GM18870 (cell line): Measurements from ENCODE around the gene EVC.

ENCODE experiments used
- ATAC-seq: cut with Tn5 transposase; IDR thresholded peaks from one replicate; pipeline ENCODE4 v1.9.1; 2021; ENCODE audit warnings: moderate library complexity; ENCODE audit not compliant: unreplicated experiment

The EVC gene

DNA sequence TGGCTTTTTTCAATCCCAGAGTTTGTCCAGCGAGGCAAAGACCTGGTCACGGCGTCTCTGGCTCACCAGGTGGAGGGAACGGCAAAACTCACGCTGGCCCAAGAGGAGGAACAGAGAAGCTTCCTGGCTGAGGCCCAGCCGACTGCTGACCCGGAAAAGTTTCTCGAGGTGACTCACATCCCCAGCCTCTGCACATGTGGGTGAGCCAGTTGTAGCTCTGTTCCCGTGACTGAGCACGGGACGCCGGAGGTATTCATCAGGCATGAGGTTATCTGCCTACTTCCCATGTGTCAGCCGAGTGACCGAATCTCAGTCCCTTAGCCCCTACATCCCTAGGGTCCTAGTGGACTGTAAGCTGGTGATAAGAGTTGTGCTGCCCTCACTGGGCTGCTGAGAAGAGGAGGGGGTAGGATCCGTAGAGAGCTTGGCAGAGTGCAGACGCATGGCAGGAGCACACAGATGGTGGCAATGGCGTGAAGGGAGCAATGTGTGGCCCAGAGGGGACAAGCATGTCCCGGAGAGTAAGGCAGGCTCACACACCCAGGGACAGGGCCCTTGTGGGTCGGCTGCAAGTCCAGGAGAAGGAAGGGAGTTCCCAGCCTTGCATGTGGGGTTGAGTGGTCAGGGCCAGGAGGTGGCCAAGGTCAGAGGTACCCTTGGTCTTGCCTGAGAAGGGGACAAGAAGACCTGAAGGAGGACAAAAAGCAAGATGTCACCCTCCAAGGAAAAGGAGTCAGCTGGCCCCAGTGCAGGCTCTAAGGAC lies 42.9 kb downstream of the EVC start:
- no peak for ATAC-seq

DNA sequence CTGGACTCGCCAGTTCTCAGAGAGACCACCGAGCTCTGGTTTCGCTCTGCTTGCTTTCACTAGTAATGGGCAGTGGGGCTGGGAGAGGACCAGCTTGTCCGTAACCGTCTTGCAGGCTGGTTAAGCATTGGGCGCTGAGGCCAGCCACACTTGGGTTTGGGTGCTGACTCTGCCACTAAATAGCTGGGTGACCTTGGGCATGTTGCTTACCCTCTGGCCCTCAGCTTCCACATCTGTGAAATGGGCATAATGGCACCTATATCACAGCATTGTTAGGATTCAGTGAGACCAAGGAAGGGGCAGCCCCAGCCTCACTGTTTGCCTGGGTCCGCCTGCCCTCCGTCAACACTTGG lies 43.5 kb downstream of the EVC start:
- ATAC-seq: no peak

DNA sequence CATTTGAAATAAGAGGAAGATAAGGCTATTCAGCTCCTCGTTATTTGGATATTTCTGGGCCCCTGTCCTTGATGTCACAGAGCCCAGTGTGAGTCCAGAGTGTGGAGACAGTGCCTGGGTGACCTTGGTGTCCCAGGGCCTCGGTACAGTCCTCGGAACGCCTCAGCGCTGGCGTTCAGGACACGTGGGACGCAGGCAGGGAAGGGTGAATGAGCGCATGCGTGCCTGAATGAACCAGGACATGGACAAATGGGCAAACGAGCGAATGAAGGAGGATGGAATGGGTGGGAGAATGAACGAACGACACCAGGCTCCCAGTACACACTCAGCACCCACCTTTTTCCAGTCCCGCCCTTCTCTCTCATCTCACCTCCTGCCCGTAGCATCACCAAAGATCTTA lies 44.2 kb downstream of the EVC start:
- ATAC-seq: no peak

DNA sequence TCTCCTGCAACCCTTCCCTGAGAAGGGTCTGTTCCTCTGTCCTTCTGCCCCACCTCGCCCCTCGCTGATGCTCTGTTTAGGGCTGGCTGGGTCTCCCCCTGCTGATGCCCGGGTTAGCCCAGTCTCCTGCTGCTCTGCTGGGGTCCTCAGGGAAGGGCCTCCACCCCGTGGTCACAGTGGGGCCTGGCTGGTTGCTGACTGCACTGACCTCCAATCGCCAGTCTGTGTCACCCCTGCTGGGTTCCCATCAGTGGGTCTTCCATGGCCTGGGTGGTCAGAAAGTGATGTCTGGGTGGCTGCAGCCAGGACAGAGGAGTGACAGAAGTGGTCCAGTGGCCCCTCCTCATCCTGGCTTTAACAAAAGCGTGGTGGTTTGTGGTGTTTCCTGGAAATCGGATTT lies 44.7 kb downstream of the EVC start:
- no peak for ATAC-seq

DNA sequence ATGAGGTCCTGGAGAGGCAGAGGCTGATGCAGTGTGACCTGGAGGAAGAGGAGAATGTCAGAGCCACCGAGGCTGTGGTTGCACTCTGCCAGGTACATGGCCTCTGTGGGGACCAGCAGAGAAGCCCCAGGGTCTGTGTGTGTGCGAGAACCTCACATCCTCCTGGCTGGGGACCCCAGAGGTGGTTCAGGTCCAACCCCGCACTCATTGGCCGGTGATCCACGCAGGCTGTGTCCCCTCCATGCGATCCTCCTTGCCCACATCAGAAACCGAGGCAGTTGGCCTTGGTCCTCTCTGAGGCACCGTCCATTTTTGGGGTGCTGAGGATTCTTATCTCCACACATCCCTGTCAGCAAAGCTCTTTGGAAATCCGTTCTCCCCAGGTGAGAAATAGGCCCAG lies 45.3 kb downstream of the EVC start:
- ATAC-seq: no peak

DNA sequence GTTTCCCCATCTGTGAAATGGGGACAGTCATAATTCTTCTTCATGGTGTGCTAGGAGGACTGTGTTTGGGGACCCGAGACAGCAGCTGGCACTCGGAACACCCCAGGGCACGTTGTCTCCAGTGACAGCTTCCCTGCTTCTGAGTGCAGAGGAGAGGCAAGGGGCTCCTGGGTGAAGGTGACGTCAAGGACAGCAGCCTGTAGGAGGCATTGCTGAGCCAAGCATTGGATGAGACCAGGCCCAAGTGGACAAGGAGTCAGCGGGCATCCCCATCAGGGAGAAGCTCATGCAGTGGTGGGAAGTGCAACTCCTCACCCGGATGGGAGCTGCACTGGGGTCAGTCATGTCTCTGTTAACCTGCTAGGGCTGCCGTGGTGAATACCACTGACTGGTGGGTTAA lies 46.1 kb downstream of the EVC start:
- ATAC-seq: no peak

DNA sequence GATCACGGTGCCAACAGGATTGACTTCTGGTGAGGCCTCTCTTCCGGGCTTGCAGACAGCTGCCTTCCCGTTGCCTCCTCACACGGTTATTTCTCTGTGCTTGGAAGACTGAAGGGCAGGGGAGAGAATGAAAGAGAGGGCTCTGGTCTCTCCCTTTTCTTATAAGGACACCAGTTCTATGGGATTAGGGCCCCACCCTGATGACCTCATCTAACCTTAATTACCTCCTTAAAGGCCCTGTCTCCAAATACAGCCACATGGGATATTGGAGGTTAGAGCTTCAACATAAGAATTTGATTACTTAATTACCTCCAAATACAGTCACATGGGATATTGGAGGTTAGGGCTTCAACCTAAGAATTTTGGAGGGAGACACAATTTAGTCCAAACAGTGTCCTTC lies 46.5 kb downstream of the EVC start:
- ATAC-seq: no peak

DNA sequence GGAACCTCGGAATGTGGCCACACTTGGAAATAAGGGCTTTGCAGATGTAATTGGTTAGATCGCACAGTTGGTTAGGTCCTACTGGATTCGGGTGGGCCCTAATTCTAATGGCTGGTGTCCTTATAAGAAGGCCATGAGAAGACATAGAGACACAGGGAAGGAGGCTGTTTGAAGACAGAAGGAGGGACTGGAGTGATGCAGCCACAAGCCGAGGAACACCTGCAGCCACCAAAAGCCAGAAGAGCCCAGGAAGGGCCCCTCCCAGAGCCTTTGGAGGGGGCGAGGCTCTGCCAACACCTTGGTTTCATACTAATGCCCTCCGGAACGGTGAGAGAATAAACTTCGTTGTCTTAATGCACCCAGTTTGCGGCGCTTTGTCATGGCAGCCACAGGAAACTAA lies 47.0 kb downstream of the EVC start:
- ATAC-seq: no peak

DNA sequence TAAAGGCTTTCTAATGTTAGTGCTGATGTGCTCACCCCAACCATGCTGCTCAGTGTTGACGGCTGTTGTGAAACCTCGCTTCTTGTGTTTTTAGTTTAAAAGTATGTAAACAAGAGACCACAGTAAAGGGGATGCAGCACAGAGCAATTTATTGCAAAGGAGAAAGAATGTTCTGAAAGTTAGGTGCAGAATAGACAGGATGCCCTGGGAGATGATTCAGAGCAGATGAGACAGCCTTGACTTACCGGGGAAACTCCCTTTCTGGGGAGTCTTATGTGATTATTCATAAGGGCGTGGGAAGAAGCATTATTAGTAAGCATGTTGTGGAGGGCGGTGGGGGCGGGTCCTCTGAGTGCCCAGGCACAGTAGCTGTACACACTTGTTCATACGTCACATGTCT lies 47.7 kb downstream of the EVC start:
- ATAC-seq: peak; percentile 61

DNA sequence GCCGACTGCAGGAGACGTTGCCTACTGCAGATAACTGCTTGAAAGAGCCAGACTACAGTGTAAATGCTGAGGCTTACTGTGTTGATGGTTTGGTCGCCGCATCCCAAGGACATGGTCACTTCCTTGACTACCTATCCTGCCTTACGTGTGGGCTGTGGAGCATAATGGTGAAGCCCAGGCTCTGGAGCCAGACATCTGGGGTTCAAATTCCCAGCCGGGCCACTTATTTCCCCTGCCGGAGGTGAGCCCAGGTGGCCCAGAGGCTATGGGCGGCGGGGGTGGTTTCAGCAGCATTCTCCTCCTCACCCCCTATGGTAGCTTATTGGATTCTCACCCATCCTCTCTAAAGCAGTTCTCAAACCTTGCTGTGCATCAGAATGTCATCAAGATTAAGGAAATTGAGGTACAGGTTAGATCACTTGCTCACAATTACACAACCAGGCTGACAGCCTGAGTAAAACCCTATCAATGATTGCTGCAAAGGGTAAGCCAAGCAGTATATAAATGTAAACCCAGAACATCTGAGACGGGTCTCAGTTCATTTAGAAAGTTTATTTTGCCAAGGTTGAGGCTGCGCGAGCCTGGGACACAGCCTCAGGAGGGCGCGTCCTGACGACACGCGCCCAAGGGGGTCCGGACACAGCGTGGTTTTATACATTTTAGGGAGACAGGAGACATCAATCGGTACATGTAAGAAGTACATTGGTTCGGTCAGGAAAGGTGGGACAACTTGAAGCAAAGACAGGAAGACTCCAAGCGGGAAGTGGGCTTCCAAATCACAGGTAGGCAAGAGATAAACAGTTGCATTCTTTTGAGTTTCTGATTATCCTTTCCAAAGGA lies 48.5 kb downstream of the EVC start:
- no peak for ATAC-seq

DNA sequence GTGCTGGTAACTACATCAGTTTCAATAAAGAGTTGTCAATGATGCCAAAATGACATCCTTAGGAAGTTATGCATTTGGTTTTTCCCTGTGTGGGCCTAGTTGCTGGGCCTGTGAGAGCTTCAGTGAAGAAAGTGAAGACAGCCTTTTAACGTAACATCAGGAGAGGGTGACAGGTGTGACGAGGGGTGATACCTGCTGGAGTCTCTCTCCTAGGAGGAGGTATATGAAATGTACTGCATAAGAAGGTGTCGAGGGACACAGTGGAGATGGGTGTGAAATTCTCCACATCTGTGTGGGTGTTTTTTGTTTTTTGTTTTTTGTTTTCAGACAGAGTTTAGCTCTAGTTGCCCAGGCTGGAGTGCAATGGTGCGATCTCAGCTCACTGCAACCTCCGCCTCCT lies 49.2 kb downstream of the EVC start:
- ATAC-seq: no peak

DNA sequence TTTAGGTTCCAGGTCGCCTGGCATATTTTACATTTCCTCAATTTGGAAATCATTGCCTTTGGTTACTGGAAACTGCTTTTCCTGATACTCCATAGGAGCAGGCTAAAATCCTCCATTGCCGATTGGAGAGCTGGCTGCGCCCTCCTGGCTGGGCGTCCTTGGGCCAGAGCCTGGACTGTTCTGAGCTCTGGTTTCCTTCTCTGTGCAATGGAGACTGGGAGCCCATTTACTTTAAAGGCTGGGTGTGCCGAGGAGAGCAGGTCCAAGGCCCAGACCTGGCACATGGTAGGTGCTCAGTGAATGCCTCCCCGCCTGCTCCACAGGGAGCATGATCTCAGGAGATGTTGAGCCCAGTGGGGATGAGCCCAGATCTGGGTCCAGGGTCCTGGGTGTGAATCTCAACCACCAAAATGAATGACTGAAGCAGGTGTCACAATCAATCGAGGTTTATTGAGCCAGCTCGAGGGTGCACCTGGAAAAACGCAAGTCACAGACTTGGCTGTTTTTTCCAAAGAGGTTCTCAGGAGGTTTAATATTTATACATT lies 50.0 kb downstream of the EVC start:
- no peak for ATAC-seq

DNA sequence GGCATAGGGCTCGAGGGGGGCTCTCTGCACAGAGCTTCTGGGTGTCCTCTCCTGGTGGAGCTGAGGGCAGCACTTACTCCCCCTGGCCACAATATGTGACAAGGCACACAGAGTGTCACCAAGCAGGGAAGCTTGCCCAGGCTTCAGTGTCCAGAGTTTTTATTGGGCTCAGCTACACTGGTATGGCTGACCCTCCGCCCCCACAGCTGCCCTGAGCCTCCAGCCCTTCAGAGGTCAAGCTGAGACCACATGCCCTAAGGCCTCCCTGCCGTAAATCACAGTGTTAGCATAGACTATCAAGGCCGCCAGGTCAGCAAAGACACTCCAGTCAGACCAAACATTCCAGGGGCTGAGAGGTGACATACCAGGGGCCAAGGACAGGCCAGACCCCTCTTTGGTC lies 59.0 kb downstream of the EVC start:
- ATAC-seq: no peak

DNA sequence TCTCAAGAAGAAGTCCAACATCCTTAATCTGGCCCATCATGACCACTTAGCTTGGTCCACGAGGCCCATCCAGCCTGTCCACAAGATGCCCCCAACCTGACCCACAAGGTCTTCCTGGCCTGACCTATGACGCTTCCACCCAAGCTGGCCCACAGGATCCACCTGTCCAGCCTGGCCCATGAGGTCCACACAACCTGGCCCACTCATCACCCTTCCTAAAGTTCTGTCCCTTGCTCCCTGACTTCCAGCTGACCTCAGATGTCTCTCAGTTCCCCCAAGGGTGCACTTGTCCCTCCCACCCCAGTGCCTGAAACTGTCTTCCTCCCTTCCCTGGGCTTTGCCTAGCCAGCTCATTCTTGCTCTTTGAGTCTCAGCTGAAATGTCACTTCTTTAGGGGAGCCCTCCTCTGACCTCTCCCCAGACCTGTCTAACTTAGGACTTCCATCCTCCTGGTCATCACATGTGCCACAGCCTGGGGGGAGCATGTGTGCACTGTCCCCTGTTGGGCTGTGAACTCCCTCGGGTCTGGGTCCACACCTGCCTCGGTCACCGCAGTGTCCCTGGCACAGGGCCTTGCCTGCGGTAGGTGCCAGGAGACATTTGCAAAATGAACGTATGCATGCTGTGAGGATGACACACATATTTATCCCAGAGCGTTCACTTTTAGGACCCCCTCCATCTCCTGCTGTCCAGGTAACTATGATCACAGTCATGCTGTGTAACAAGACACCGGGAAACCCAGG lies 61.7 kb downstream of the EVC start:
- ATAC-seq: no peak

DNA sequence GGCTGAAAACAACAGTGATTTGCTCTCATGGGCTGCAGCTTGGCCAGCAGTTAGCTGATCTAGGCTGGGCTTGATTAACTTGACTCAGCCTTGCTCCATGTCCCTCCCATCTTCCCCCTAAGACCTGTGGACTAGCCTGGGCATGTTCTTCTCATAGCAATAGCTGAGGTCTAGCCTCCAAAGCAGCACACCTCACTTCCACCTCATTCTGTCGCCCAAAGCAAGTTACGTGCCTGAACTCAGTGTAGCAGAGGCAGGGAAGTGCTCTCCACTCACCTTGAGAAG lies 62.2 kb downstream of the EVC start:
- ATAC-seq: no peak

DNA sequence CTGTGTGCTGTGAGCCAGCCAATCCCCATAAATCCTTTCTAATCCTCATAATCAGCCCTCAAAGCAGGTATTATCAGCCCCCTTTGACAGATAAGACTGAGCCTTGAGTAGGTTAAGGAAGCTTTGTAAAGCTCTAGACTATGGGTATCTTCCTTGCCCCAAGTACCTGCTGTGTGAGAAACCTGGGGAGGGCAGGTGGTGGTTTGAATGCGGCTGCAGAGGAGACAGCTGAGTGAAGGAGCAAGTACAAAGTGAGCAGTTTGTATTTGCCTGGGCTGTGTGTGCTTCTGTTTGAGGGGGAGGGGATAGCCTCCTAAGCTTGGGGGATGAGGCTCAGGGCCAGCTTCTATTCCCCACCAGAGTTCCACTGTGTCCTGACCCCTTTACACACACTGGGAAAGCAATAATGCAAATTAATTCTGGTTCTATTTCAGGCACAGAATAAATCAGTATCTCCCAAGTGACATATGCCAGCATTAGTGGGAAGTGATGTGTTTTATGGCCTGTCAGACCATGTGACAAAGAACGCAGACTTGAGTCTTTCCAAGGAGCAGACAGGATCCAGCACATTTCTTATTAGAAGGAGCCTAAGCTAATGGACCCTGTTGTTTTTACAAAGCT lies 63.5 kb downstream of the EVC start:
- no peak for ATAC-seq

DNA sequence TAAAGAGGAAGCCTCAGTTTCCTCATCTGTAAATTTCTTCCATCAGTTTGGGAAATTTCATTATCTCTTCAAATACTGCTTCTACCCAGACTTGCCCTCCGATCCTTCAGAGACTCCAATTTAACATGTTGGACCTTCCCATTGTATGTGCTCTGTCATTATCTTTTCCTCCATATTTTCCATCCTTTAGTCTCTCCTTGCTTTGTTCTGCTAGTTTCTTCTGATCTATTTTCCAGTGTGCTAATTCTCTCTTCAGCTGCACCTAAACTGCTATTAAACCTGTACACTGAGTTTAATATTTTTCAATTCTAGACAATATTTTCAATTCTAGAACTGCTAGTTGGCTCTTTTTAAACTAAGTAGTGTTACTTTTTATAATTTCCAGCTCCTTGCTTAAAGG lies 65.5 kb downstream of the EVC start:
- ATAC-seq: no peak

DNA sequence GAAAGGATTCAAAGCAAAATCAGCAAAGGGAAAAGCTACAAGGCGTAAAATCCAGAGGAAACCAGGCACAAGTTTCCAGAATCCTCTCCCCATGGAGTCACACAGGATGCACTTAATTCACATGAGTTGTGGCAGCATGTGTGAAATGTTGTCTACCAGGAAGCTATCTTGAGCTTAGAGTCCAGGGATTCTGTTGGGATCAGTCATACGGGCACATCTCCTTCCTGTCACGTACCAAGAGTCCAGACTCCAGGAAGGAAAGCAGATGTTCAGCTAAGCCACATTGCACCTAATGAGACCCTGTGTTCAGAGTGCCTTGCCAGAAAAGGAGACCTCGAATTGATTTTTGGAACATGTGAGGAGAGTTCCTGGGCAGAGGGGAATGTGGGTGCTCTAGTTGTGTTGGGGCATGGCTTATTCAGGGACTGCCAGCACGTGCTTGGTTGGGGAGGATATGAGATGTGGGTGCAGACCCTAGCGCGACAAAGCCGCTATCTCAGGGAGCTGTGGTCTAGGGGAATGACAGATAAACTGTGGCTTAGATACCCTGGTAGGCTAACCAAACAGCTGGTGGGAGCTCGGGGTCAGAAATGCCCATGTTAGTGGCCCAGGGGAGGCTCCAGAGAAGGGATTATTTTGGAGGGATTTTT lies 70.0 kb downstream of the EVC start:
- ATAC-seq: no peak

DNA sequence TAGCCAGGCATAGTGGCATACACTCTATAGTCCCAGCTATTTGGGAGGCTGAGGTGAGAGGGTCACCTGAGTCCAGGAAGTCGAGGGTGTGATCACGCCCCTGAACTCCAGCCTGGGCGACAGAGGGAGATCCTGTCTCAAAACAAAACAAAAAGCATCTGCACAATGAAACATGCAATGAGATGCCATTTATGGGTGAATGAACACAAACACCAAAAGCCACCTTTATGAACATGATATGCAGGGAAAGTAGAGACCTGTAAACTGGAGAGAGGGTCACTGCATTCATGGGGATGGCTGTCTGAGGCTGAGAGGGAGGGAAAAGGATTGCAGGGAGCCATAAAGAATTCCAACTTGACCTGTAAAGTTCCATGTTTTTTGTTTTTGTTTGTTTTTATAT lies 70.7 kb downstream of the EVC start:
- ATAC-seq: no peak

DNA sequence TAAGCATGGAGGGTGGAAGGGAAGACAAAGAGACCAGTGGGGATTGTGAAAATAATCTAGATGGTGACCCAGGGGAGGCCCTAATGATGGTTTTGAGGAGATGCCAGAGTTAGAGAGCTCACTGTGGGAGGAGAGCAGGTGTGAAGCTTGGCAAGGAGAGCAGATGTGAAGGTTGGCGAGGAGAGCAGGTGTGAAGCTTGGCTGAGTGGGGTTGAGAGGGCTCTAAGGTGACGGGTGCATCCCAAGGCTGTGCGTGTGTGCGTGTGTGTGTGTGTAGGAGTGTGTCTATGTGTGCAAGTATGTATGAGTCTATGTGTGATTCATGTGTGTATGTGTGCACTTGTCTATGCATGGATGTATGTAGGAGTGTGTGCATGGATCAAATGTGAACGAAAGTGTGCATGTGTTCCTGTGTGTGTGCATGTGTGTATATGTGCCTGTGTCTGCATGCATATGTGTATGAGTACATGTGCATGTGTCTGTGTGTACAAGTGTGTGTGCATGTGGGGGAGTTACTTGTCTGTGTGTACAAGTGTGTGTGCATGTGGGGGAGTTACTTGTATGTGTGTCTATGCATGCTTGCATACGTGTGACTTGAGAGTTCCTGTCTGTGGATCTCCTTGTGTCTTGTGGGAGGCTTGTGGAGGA lies 72.0 kb downstream of the EVC start:
- ATAC-seq: no peak
